ENCODE measurements around the gene ZFP62. TPM values are rescaled to one million over a fixed set of nuclear protein-coding genes. Genes with fewer than 3 reads are reported as not detected.

Gene ZFP62
- total and polyA plus RNA-seq, 2 of the 4 experiments (the other 2 are of a cell fraction) = 8.2 to 20.3 TPM

- no peak for DNase-seq
- in situ Hi-C loops (cut with MboI; ENCODE audit: low sequenced_read_pairs) = no loop called here
These were observed 696 bp downstream of the ZFP62 start for GRCh38 chr5:180860273-180860886.

More at GRCh38 chr5:180860273-180860886, 696 bp downstream of the ZFP62 start:
- H3K9me3 ChIP-seq (ENCODE audit: control insufficient read depth, insufficient read depth, low read length) = no peaks in the 10 kb centered on the region
- no peak overlapping the region; the same call in 2 of the 3 replicates for H2BK15ac ChIP-seq (ENCODE audit: low read depth, low read length)
- H3K9me1 ChIP-seq (ENCODE audit: insufficient read depth, low read length) = no peaks in the 10 kb centered on the region; the same call in 1 of the 2 replicates
- peak overlapping the region; percentile 96 for H3K4me3 ChIP-seq (ENCODE audit: insufficient read depth, low read depth, low read length)
- CTCF ChIA-PET = interaction anchor here (0.6 kb wide), 1 partner anchor 305 kb away, joined by 3 read pairs; no protein-coding TSS in a partner anchor
- H3K36me3 ChIP-seq (ENCODE audit: control insufficient read depth, insufficient read depth, low read length) = peaks cover 10% of the 10 kb centered on the region
- H3K4me2 ChIP-seq (ENCODE audit: low read depth, low read length) = peak overlapping the region; percentile 88
- peak overlapping the region; percentile 92 for H3K4ac ChIP-seq (ENCODE audit: low read depth, low read length)
- peak overlapping the region; percentile 89 for H4K91ac ChIP-seq (ENCODE audit: insufficient read depth, low read depth, low read length)
- H2BK120ac ChIP-seq (ENCODE audit: low read depth, low read length) = peak overlapping the region; percentile 40; the same call in 1 of the 2 replicates
- peak; percentile 42 for ATAC-seq (ENCODE audit: low read depth)
- H3K27me3 ChIP-seq (ENCODE audit: control insufficient read depth, insufficient read depth, low read length) = no peaks in the 10 kb centered on the region
- H3K27ac ChIP-seq (ENCODE audit: insufficient read depth, low read length) = peak overlapping the region; percentile 95
- H2BK5ac ChIP-seq (ENCODE audit: low read depth, low read length, poor library complexity, severe bottlenecking) = peak overlapping the region; percentile 88
- BruUV-seq (replicated peaks) = no TSS peak
- no peaks in the 10 kb centered on the region for H3K4me1 ChIP-seq (ENCODE audit: control insufficient read depth, insufficient read depth, low read length)
- H3K9ac ChIP-seq (ENCODE audit: low read depth, low read length) = peak overlapping the region; percentile 98
- dilution Hi-C loops (cut with HindIII; ENCODE audit: low sequenced_read_pairs, unreplicated experiment) = no loop called here
- POLR2A ChIA-PET (ENCODE audit: unreplicated experiment) = interaction anchor here (0.6 kb wide), 4 partner anchors 52 to 501 kb away, joined by 3 to 8 read pairs (median 5); no protein-coding TSS in a partner anchor
- no CpG with 5 or more reads among the region's 18 CpGs for WGBS, 2 experiments (ENCODE audit: extremely low coverage in 2 of 2, insufficient read length in 1 of 2)
- peak overlapping the region; percentile 87 for H3K56ac ChIP-seq (ENCODE audit: extremely low read depth, insufficient read depth, low read length)
- H4K5ac ChIP-seq (ENCODE audit: low read depth, low read length) = peak overlapping the region; percentile 51
- H3K18ac ChIP-seq (ENCODE audit: low read depth, low read length) = peak overlapping the region; percentile 39
- intact Hi-C loops (cut with micrococcal nuclease) = loop anchor here (2.0 to 5.0 kb wide), 2 partner anchors 58 to 76 kb away; partner anchors contain the start of gene MGAT1
- peak overlapping the region; percentile 96 for H2AK5ac ChIP-seq (ENCODE audit: low read depth, low read length)
- H4K8ac ChIP-seq (ENCODE audit: low read depth in 2 of 2, low read length in 2 of 2) = peak overlapping the region; percentile 98 to 100
- H4K20me1 ChIP-seq (ENCODE audit: insufficient read depth, low read length) = no peaks in the 10 kb centered on the region
- H2AK9ac ChIP-seq (replicated peaks; ENCODE audit: low read depth, low read length, poor library complexity) = peak overlapping the region; percentile 98
- TF ChIP-seq BHLHE40 (IDR thresholded peaks at IDR 0.05; ENCODE audit: low read depth, low read length) = no peak
- no peak for TF ChIP-seq POLR2A (IDR thresholded peaks at IDR 0.05; ENCODE audit: low read depth, low read length)
- no peak for TF ChIP-seq NFE2L2 (IDR thresholded peaks at IDR 0.05; ENCODE audit: low read depth, low read length)
- no peak for TF ChIP-seq FOS (IDR thresholded peaks at IDR 0.05; ENCODE audit: low read depth, low read length)
- TF ChIP-seq MAZ (IDR thresholded peaks at IDR 0.05; ENCODE audit: borderline replicate concordance, low read depth, low read length) = no peak
- no peak for TF ChIP-seq CEBPB (IDR thresholded peaks at IDR 0.05; ENCODE audit: low read depth, low read length)
- TF ChIP-seq MAFK (IDR thresholded peaks at IDR 0.05; ENCODE audit: low read depth, low read length) = no peak
- no peak for TF ChIP-seq ELK1 (IDR thresholded peaks at IDR 0.05; ENCODE audit: borderline replicate concordance, low read depth, low read length)
- no peak for TF ChIP-seq CTCF (conservative IDR thresholded peaks at IDR 0.05; ENCODE audit: low read depth, low read length)
- TF ChIP-seq USF2 (IDR thresholded peaks at IDR 0.05; ENCODE audit: low read depth, low read length) = no peak
- TF ChIP-seq CHD1 (IDR thresholded peaks at IDR 0.05; ENCODE audit: low read depth, low read length) = no peak
- no peak for TF ChIP-seq SMC3 (IDR thresholded peaks at IDR 0.05; ENCODE audit: low read depth, low read length)
- no peak for TF ChIP-seq RAD21 (IDR thresholded peaks at IDR 0.05; ENCODE audit: low read length)
- H3K14ac ChIP-seq (replicated peaks; ENCODE audit: low read depth, low read length) = peak overlapping the region; percentile 91
- peaks cover 35% of the 10 kb centered on the region in 2 experiments for H3K79me1 ChIP-seq (ENCODE audit: low read depth in 1 of 2, low read length in 2 of 2)
- H2BK20ac ChIP-seq (ENCODE audit: low read depth, low read length) = no peak overlapping the region
- H2AFZ ChIP-seq (replicated peaks; ENCODE audit: low read length, poor library complexity) = peak overlapping the region; percentile 100
- peak overlapping the region; percentile 89 for H3K23ac ChIP-seq (ENCODE audit: low read depth, low read length)

Measured in IMR-90 (cell line).